T-cell (primary cell): ENCODE measurements around the gene PLOD2. TPM values are rescaled to one million over a fixed set of nuclear protein-coding genes. Genes with fewer than 3 reads are reported as not detected.

Experiments used
- ATAC-seq, 4 experiments: fragments of 200-7000 bp in 3 of 4; fragments of 150-1000 bp in 1 of 4; cut with Tn5 transposase; replicated peaks in 1 of 4; 1 replicate in 3 of 4; 2 replicates in 1 of 4; pipeline ENCODE4 v1.10.0; 2021; ENCODE audit warnings: moderate library complexity in 3 of 4, mild to moderate bottlenecking in 2 of 4, moderate number of reproducible peaks in 1 of 4
- CTCF ChIA-PET, 2 donors: fragments of 300-600 bp; sonication (Branson Sonifier 250); formaldehyde crosslinking; loops; one replicate each; lab custom pipeline; 2022; ENCODE audit warnings: antibody characterized with exemption in 2 of 2; lab: Charles Lee
- POLR2A ChIA-PET, 2 donors: fragments of 300-600 bp; sonication (Branson Sonifier 250); formaldehyde crosslinking; loops; one replicate each; lab custom pipeline; 2022; ENCODE audit warnings: antibody characterized with exemption in 2 of 2; lab: Charles Lee
- DNase-seq, 35 experiments: peaks; one replicate each; pipeline versions ENCODE4 v3.0.0 to v3.0.0-alpha.2; 2013 to 2023
- H3K27ac ChIP-seq: one replicate; pipeline ENCODE4 v1.5.1; 2013; ENCODE audit warnings: low read length
- H3K27me3 ChIP-seq, 2 experiments: replicated peaks in 1 of 2; 1 replicate in 1 of 2; 2 replicates in 1 of 2; pipeline versions ENCODE4 v1.6.1 to v1.7.0; 2013; ENCODE audit warnings: low read length in 1 of 2, mixed read lengths in 1 of 2; ENCODE audit not compliant: control insufficient read depth in 2 of 2, insufficient read depth in 2 of 2; ENCODE audit errors: extremely low read depth in 1 of 2
- H3K36me3 ChIP-seq, 2 donors: 1 replicate in 1 of 2; 2 replicates in 1 of 2; pipeline versions ENCODE4 v1.6.1 to v1.7.0; 2013; ENCODE audit warnings: low read length in 1 of 2; ENCODE audit not compliant: control insufficient read depth in 2 of 2, insufficient read depth in 1 of 2; ENCODE audit errors: extremely low read depth in 1 of 2
- H3K4me1 ChIP-seq, 2 experiments: 1 replicate in 1 of 2; 2 replicates in 1 of 2; pipeline versions ENCODE4 v1.6.1 to v1.7.0; 2013; ENCODE audit warnings: low read length in 2 of 2, mixed read lengths in 1 of 2; ENCODE audit not compliant: insufficient read depth in 2 of 2, control insufficient read depth in 1 of 2; ENCODE audit errors: extremely low read depth in 1 of 2
- H3K4me3 ChIP-seq, 2 donors: 1 replicate in 1 of 2; 2 replicates in 1 of 2; pipeline versions ENCODE4 v1.5.1 to v1.7.0; 2013; ENCODE audit warnings: mild to moderate bottlenecking in 2 of 2, low read length in 1 of 2, moderate library complexity in 1 of 2; ENCODE audit not compliant: control insufficient read depth in 1 of 2; ENCODE audit errors: extremely low read depth in 1 of 2
- H3K9me3 ChIP-seq: 2 replicates; pipeline ENCODE4 v1.7.0; 2013
- H3K27ac Mint-ChIP-seq, 2 donors: one replicate each; pipeline ENCODE4 v1.8.0; 2020 to 2021; ENCODE audit warnings: mild to moderate bottlenecking in 2 of 2, mixed read lengths in 2 of 2
- H3K27me3 Mint-ChIP-seq, 2 donors: one replicate each; pipeline ENCODE4 v1.8.0; 2021 to 2022; ENCODE audit warnings: mixed read lengths in 2 of 2
- H3K36me3 Mint-ChIP-seq: one replicate; pipeline ENCODE4 v1.8.0; 2021; ENCODE audit warnings: mixed read lengths
- H3K4me1 Mint-ChIP-seq, 3 donors: one replicate each; pipeline ENCODE4 v1.8.0; 2020 to 2022; ENCODE audit warnings: mixed read lengths in 3 of 3, mild to moderate bottlenecking in 1 of 3
- H3K4me3 Mint-ChIP-seq, 3 donors: one replicate each; pipeline ENCODE4 v1.8.0; 2020 to 2022; ENCODE audit warnings: mild to moderate bottlenecking in 3 of 3, mixed read lengths in 3 of 3, moderate library complexity in 3 of 3
- H3K9me3 Mint-ChIP-seq, 3 donors: one replicate each; pipeline ENCODE4 v1.8.0; 2020 to 2022; ENCODE audit warnings: mixed read lengths in 3 of 3
- WGBS: methylation state at CpG from one replicate; pipeline ENCODE4 v1.1.5; 2013; ENCODE audit warnings: missing lambda C conversion rate; ENCODE audit not compliant: insufficient coverage; 5-methylcytosine and 5-hydroxymethylcytosine counted together
- total RNA-seq, 35 experiments: library from RNA in 6 of 35; stranded (reverse) in 6 of 35; fragments of 120-200 nt in 1 of 35; gene quantifications; one replicate each; pipeline versions ENCODE4 v1.2.1 to v1.2.4 and lab custom pipeline; 2013 to 2026

Gene PLOD2
- total RNA-seq, 5 donors from 2014 or later (not counting 1 experiment from before 2014, with no cell fraction given) = 0.28 to 0.63 (median 0.46) TPM; not detected in 1

DNA sequence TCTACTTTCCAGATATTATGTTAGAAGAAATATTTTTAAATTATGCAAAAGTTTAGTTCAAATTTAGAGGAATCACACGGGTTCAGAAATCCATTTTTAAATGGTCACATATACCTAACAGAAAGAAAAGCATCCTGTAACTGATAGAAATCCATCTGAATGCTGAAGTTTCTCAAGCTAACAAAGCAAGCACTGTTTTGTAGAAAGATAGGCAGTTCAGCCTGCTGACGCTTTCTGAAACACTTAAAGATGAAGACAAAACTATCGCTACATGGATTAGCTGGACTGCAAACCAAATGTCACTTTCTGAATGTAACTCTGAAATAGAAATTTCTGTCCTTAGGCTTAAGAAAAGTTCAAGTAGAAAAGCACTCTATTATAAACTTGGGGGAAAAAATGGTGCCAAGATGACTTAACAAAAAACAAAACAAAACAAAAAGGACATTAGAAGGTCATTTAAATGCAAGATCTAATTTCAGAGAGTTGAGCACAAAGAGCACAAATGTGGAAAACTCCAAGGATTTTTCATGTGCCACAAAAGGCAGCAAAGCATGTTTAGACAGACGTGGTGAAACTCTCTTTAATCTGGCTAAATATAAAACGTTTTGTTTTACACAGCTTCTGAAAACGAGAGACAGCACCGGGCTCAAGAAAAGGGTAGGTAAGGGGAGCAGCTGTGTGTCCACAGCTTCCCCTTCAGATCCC, 1.2 kb downstream of the PLOD2 start:
- Mint-ChIP-seq H3K27ac (peak overlapping the region in 1 of 2 donors; percentile 32), H3K9me3 (no peaks in the 10 kb centered on the region)

GRCh38 chr3:146159037-146159436, 1.9 kb downstream of the PLOD2 start:
- Mint-ChIP-seq H3K4me1 (peaks cover 8 to 19% (median 11%) of the 10 kb centered on the region in 3 donors), H3K9me3 (no peaks in the 10 kb centered on the region), H3K36me3 (no peaks in the 10 kb centered on the region), H3K27me3 (peaks cover 31 to 41% of the 10 kb centered on the region in 2 donors), H3K27ac (no peak overlapping the region), H3K4me3 (no peak overlapping the region)
- H3K4me3 ChIP-seq = no peak overlapping the region
- H3K27ac ChIP-seq = no peak overlapping the region
- no peak for DNase-seq
- no peaks in the 10 kb centered on the region for H3K36me3 ChIP-seq
- no peak for ATAC-seq
- H3K9me3 ChIP-seq = no peaks in the 10 kb centered on the region
- ChIA-PET POLR2A (no interaction called here), CTCF (no interaction called here)
- H3K27me3 ChIP-seq = peaks cover 2 to 24% of the 10 kb centered on the region in 2 experiments
- 80% methylated on average over 3 of the region's 4 CpGs for WGBS
- peaks cover 0 to 6% of the 10 kb centered on the region in 2 experiments for H3K4me1 ChIP-seq

More for the DNA sequence above, 1.2 kb downstream of the PLOD2 start:
- ChIA-PET CTCF (no interaction called here), POLR2A (no interaction called here)
- Histone ChIP-seq H3K4me1 (peaks cover 0 to 6% of the 10 kb centered on the region in 2 experiments), H3K36me3 (no peaks in the 10 kb centered on the region), H3K9me3 (no peaks in the 10 kb centered on the region), H3K4me3 (no peak overlapping the region), H3K27me3 (peaks cover 2 to 24% of the 10 kb centered on the region in 2 experiments), H3K27ac (no peak overlapping the region)
- Mint-ChIP-seq H3K27me3 (peaks cover 36 to 46% of the 10 kb centered on the region in 2 donors), H3K4me1 (peaks cover 8 to 19% (median 11%) of the 10 kb centered on the region in 3 donors), H3K4me3 (peak overlapping the region; percentile 15 to 59 (median 46)), H3K36me3 (no peaks in the 10 kb centered on the region)
- DNase-seq (no peak), ATAC-seq (no peak)
- WGBS = no CpG with 5 or more reads among the region's 7 CpGs

GRCh38 chr3:146157325-146158060, 3.5 kb downstream of the PLOD2 start:
- Mint-ChIP-seq H3K36me3 (no peaks in the 10 kb centered on the region), H3K4me3 (no peak overlapping the region), H3K4me1 (peaks cover 8 to 18% (median 11%) of the 10 kb centered on the region in 3 donors), H3K9me3 (no peaks in the 10 kb centered on the region), H3K27ac (no peak overlapping the region), H3K27me3 (peaks cover 22 to 28% of the 10 kb centered on the region in 2 donors)
- Histone ChIP-seq H3K9me3 (no peaks in the 10 kb centered on the region), H3K4me3 (no peak overlapping the region), H3K36me3 (no peaks in the 10 kb centered on the region), H3K27me3 (peaks cover 2 to 16% of the 10 kb centered on the region in 2 experiments), H3K4me1 (peaks cover 0 to 6% of the 10 kb centered on the region in 2 experiments), H3K27ac (no peak overlapping the region)
- ATAC-seq (no peak), DNase-seq (no peak)
- CTCF ChIA-PET = no interaction called here
- POLR2A ChIA-PET = interaction anchor here in 1 of 2 donors (0.7 kb wide), 1 partner anchor 112 kb away, joined by 3 read pairs; no protein-coding TSS in a partner anchor
- no CpG with 5 or more reads among the region's 2 CpGs for WGBS

DNA sequence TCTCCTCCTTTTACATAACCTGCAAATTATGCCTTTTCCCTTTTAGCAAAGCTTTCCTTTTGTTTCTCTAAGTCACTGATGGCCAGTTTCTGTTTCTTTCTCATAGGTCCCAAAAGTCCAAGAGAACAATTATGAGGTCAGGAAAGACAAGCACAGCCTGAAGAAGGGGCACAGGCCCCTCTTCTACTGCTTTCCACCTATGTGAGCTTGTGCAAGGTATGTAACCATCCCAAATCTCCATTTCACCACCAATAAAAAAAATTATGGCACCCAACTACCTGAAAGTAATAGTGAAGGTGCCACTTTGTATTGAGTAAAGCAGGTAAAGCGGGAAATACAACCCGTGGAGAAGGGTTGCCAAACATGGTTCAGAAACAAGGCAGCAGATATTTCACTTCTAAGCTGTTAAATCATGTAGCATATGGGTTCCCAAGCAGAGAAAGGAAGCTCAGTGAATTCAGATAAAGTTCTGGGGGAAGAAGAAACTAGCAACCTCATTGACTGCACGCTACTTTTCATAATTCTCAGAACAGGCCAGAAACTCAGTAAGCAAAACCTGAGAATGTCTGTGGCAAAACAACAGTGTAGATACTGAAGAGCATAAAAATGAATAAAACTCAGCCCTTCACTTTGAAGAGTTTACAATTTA, 4.2 kb downstream of the PLOD2 start:
- no peaks in the 10 kb centered on the region for H3K36me3 ChIP-seq
- POLR2A ChIA-PET = interaction anchor here in 1 of 2 donors (0.7 kb wide), 1 partner anchor 113 kb away, joined by 3 read pairs; no protein-coding TSS in a partner anchor
- ATAC-seq (no peak), DNase-seq (no peak)
- Mint-ChIP-seq H3K4me1 (peaks cover 8 to 14% (median 8%) of the 10 kb centered on the region in 3 donors), H3K4me3 (no peak overlapping the region), H3K27me3 (peaks cover 21 to 22% of the 10 kb centered on the region in 2 donors), H3K36me3 (no peaks in the 10 kb centered on the region), H3K27ac (no peak overlapping the region), H3K9me3 (no peaks in the 10 kb centered on the region)
- peaks cover 0 to 6% of the 10 kb centered on the region in 2 experiments for H3K4me1 ChIP-seq
- 48% methylated on average over 2 of the region's 3 CpGs for WGBS
- H3K4me3 ChIP-seq = no peak overlapping the region
- H3K27me3 ChIP-seq = peaks cover 2 to 15% of the 10 kb centered on the region in 2 experiments
- H3K9me3 ChIP-seq = no peaks in the 10 kb centered on the region
- CTCF ChIA-PET = no interaction called here
- H3K27ac ChIP-seq = no peak overlapping the region

DNA sequence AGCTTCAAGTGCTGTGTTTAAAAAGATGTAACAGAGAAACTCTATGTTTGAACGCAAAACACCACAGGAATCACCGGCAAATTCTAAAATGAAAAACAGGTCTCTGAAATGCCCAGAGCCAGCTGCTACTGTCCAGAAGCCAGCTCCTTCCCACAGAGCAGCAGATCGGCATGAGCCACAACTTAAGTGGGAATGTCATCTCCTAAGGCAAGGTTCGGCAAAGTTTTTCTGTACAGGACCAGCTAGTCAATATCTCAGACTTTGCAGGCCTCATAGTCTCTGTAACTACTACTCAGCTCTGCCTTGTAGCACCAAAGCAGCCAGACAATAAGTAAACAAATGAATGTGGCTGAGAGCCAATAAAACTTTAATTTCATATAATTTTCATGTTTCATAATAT, 4.9 kb downstream of the PLOD2 start:
- no peak overlapping the region for H3K4me3 Mint-ChIP-seq
- Histone ChIP-seq H3K4me1 (peaks cover 0 to 3% of the 10 kb centered on the region in 2 experiments), H3K36me3 (no peaks in the 10 kb centered on the region), H3K27me3 (peaks cover 2 to 8% of the 10 kb centered on the region in 2 experiments), H3K4me3 (no peak overlapping the region), H3K9me3 (no peaks in the 10 kb centered on the region), H3K27ac (no peak overlapping the region)
- POLR2A ChIA-PET = no interaction called here
- CTCF ChIA-PET = interaction anchor here in 1 of 2 donors (0.8 kb wide), 1 partner anchor 860 kb away, joined by 4 read pairs; no protein-coding TSS in a partner anchor
- no peak for ATAC-seq
- H3K4me1 Mint-ChIP-seq = peaks cover 4 to 8% (median 8%) of the 10 kb centered on the region in 3 donors
- H3K27me3 Mint-ChIP-seq = peaks cover 15 to 22% of the 10 kb centered on the region in 2 donors
- H3K9me3 Mint-ChIP-seq = no peaks in the 10 kb centered on the region
- 92% methylated on average over 3 of the region's 4 CpGs for WGBS
- DNase-seq = no peak
- no peaks in the 10 kb centered on the region for H3K36me3 Mint-ChIP-seq
- H3K27ac Mint-ChIP-seq = no peak overlapping the region

DNA sequence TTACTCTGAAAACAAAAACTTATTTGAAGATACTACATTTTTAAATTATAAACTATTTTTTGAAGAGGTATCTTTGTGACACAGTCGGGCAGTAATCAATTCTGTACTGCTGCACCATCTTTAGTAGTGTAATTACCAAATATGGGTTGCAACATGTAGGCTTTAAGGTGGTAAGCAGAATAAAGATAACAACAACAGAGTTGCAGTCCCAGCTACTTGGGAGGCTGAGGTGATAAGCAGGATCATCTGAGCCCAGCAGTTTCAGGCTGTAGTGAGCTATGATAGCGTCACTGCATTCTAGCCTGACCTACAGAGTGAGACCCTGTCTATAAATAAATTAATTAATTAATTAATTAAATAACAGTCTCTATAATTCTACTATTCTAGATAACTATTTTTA, 6.0 kb downstream of the PLOD2 start:
- peaks cover 0 to 4% (median 3%) of the 10 kb centered on the region in 3 donors for H3K4me1 Mint-ChIP-seq
- H3K36me3 ChIP-seq = no peaks in the 10 kb centered on the region
- no peaks in the 10 kb centered on the region for H3K9me3 ChIP-seq
- H3K27ac Mint-ChIP-seq = no peak overlapping the region
- no peaks in the 10 kb centered on the region for H3K27me3 ChIP-seq
- ChIA-PET POLR2A (interaction anchor here in 1 of 2 donors (0.5 kb wide), 1 partner anchor 238 kb away, joined by 3 read pairs; no protein-coding TSS in a partner anchor), CTCF (no interaction called here)
- H3K4me1 ChIP-seq = no peaks in the 10 kb centered on the region
- H3K4me3 ChIP-seq = no peak overlapping the region
- no peaks in the 10 kb centered on the region for H3K36me3 Mint-ChIP-seq
- H3K4me3 Mint-ChIP-seq = no peak overlapping the region
- H3K27ac ChIP-seq = no peak overlapping the region
- ATAC-seq (no peak), DNase-seq (no peak)
- peaks cover 9 to 19% of the 10 kb centered on the region in 2 donors for H3K27me3 Mint-ChIP-seq
- WGBS = no CpG with 5 or more reads among the region's 2 CpGs
- no peaks in the 10 kb centered on the region for H3K9me3 Mint-ChIP-seq
